Stimulated activated CD4-positive, alpha-beta T cell treated with anti-CD3 and anti-CD28 coated beads, Interleukin-12 subunit alpha, Interleukin-12 subunit beta, amount 100 ng/mL, for 4 hours (primary cell): ENCODE measurements around the gene RCOR1.

Source experiments
- DNase-seq: peaks from one replicate; pipeline ENCODE4 v3.0.0-alpha.2; 2020

The RCOR1 gene

DNA sequence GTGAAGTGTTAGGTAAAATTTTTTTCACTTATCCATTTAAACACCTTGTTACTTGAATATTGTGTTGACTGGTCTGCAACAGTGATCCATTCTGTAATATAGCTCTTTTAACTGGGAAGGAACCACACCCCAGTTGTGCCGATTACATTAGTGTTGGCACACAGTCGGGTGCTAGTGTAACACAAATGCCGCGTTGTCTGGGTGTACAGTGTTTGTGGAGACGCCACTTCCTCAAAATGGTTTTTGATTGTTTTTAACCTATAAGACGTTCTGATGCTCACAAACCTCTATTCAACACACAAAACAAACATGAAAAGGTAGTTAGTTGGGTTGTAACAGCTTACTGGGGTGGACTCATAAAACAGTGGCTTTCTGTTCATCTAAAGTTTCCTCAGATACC is 136.8 kb downstream of the RCOR1 start:
- DNase-seq = no peak

DNA sequence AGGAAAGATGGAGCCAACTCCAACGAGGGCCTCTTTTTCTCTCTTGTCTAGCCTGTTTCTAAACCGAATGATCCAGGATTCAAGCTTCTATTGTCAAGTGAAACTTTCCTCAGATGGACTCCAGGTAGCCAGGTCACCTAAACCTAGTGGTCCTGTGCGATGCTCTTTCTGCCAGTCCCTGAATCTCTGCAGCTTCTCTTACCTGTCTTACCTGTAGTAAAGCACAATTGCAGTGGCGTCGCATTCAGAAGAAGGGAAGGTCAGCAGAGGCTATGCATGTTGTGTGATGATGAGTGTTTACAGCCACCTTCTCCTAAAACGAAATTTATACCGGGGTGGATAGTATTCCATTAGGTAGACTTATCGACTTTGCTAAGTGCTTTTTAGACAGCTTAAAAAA is 137.4 kb downstream of the RCOR1 start:
- no peak for DNase-seq

DNA sequence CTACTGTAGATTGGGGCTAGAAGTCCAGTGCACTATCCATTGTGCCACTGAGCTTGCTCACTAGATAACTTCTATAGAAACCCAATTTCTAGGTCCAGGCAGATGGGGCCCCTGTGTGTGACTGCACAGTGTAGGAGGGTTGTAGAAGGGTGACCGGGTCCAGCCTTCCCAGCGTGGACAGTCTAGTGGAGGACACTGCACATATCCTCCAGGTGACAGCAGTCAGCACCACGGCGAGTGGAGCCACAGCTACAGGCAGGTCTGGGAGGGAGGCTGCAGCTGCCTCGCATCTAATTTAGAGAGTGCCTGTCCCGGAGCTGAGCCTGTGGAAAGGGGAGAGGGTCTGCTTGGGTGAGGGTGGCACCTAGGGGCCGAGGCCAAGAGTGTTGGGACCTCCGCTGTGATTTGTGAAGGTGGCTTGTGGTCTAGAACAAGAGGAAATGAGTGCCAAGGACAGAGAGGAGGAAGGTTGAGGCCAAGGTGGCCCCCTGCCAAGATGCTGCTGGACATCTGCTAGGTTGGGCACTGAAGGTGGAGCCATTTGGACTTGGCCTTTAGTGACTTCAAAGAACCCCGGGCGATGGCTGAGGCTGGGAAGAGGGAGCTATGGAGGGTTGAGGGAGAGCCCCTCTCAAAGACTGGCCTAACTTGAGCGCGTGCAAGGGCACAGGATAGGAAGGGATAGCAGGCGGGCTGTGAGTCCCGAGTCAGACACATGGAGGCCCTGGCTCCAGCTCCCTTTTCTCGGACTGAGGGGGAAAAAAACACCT is 138.8 kb downstream of the RCOR1 start:
- no peak for DNase-seq

DNA sequence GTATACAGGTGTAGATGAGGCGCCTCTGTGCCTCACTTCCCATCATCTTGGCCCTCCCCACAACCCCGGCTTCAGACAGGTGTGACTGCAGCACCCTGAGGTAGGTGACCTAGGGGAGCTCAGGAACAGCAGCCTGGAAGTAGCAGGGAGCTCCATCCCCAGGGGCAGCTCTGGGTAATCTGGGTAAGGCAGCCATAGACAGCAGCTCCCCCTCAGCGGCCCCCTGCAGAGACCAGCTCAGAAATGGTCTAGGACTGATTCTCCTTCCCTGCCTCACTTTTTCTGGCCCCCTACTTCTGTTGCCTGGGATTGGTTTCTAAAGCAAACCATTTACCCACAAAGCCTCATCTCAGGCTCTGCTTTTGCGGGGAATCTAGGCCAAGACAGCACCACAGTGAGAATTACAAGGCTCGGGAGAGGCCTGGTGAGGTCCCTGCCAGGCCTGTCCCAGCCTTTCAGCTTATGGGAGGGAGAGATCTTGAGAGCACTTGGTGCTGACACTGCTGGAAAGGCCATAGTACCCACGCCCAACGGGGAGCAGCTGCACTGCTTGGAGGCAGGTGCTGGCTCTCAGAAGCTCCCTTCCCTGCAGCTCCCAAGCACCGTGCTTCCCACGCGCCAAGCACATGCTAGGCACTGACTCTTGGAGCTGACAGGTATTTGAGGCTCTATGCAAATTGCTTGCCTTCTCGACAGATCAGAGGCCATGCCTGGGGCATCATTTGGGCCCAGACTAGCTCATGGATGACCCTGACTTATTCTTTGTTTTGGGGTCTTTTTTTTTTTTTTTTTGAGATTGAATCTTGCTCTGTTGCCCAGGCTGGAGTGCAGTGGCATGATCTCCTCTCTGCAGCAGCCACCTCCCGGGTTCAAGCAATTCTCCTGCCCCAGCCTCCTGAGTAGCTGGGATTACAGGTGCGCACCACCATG is 139.7 kb downstream of the RCOR1 start:
- no peak for DNase-seq

DNA sequence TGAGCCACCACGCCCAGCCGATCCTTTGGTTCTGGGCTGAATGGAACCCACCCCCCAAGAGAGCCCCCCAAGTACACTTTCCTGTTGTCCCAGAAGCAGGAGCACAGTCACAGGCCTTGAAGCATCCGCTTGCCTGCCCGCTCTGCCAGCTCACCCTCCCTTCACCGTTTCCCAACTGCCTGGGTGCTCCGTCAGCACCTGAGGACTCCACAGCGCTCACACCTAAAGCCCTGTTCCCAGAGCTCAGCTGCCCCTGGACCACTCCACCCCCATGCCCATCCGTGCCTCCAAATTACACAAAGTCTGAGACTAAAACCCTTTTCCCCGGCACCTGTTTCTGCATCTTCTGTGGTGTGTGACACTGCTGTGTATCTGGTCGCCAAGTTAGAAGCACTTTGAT is 140.5 kb downstream of the RCOR1 start:
- no peak for DNase-seq

DNA sequence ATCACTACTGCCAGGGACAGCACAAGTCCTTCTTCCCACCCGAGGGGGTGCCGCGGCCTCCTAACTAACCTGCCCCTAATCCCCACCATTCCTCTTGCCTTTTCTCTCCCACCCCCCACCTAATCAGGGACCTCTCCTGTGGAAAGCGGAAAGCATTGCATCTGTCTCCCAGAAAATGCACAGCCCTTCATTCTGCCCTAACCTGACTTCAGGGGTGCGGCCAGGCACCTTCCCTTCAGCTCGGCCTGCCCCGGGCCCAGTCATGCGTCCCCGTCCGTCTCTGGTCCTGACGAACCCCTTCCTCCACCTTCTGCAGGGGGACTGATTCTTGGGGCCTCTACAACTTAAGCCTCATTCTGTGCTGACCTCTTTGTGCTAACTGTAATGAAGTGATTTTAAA is 140.9 kb downstream of the RCOR1 start:
- no peak for DNase-seq

DNA sequence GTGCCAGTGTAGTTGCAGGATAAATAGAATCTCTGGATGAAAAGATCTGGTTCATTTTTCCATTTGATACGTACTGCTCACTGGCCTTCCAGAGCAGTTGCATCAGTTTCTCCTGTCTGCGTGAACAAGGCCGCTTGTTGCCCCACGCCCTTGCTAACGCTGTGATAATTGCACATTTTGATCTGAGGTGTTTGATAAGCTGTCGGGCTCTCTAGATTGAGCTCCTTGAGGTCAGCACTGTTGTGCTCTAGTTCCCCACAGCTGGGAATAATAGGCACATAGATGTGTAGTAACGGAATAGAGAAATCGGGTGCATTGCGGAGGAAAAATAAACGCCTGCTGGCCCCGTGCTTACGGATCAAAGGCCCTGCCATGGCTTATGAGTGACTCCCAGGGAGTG is 142.0 kb downstream of the RCOR1 start:
- no peak for DNase-seq

DNA sequence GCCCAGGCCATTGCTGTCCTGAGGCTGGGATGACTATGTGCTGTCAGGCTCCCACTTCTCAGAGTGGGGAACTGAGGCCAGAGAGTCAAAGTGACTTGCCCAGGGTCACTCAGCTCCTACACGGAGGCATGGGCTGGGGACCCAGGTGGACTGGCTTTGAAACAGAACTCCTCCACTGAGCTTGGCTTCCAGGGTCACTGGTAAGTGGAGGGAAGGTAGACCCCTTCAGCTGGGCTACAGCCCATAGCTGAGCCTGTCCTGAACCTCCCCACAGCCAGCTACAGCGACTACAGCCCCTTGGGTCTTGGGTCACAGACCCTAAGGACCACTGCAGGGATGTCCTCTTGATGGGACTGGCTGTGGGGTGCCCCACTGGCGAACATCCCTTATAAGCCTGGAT is 144.5 kb downstream of the RCOR1 start:
- no peak for DNase-seq

DNA sequence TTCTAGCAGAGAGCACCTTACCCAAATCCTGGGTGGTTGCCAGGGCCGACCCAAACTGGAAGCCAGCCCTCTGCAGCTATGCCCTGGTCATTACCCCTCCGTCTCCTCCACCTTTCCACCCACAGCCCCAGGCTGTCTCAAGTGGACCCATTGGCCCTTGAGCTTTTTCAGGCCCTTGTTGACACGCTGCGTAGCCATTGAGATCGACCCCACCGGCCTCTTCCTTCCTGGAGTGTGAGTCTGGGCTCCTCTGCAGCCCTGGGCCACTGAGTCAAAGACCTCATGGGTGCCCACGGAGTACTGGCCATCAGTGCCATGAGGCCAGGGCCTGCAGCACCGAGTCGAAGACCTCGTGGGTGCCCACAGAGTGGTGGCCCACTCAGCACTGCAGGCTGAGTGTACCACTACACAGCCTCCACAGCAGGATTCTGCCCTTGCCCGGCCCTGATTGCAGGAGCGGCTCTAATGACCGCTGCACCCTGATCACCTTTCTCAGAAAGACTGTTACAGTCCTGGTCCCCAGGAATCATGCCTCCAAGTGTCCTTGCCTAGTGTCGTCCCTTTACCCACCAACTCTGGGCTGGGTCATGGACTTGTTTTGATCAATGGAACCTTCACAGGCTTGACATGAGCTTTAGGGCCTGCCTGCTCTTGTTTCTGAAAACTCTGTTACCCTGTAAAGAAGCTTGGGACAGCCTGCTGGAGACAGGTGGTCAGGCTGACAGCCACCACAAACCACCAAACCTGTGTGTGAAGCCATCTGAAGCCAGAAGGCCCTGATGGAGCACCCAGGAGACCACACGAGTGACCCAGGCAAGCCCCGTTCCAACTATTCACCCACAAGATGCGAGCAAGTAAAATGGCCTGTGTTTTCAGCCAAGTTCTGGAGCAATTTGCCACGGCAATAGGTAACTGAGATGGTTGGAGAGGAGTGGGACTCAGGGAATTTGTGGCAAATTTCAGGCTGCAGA is 145.2 kb downstream of the RCOR1 start:
- DNase-seq = no peak

DNA sequence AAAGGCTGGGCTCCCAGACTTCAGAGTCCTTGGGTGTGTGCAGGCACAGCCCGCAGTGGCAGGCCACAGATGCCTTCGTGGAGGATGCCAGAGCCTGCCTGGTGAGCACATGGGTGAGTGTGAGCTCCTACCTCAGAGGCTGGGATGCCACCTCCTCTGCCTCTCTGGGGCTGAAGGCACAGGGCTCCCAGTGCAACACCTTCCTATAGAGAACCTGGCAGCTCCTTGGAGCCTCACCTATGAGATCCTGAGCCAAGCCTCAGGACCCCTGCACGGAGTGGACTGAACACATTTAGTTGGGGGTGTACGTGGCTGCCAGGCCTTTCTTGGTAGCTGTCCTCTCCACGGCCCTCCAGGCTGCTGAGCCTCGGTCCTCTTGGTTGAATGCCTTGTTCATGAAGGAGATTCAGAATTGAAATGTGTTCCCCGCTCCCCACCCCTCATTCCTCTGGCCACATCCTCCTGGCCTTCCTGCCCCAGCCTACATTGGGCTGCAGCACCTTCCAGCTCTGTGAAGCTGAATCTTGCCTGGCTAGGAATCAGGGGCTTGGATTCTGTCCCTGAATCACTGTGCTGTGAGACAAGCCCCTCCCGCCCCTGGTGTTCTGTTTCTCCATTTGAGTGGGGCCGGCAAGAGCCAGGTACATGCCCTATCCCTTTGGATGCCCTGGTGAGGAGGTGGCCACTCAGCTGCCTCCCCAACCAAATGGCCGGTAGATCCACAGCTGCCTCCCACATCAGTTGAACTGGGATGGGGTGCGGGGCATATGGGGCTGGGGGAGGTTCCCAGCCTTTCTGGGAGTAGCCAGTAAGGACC is 146.1 kb downstream of the RCOR1 start:
- no peak for DNase-seq

DNA sequence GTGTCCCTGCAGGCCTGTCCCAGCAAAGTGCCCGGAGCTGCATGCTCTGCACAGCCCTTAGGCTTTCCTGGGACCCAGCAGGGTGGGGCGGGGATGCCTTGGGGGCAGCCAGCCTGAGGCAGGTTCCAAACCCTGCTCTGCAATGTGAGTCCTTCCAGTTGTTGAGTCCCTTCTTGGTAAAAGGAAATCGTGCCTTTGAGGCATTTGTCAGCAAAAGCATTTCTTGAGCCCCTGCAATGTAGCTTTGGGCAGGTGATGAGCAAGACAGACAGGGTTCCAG is 146.7 kb downstream of the RCOR1 start:
- no peak for DNase-seq

DNA sequence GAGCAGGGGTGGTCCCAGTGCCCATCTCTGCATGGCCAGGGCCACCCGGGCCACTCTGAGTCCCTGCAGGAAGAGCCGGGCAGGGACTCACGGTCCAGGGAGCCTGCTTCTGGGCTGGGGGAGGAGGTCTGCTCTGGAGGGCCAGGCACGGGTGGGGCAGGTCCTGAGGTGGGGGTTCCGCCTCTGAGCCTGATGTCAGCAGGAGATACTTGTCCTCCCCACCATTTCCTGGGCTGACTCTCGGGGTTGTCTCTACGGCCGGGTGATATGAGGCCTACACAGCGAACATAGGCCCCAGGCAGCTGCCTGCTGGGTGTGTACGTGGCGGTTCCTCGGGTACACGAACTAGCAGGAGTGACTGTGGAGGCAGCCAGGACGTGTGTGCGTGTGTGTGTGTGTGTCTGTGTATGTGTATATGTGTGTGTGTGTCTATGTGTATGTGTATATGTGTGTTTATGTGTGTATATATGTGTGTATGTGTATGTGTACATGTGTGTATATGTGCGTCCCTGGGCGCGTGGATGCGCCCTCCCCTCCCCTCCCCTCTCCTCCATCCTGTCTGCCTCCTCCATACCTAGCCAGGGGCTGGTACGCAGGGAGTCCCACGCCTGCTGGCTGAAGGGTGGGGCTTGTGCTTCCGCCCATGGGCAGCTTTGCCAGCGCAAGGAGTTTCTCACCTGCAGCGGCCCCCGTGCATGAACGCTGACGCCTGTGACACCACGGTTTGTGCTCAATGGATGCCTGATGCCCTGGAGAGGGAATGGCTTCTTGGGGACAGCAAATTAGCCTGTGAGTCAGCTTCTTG is 154.4 kb downstream of the RCOR1 start:
- DNase-seq = no peak

DNA sequence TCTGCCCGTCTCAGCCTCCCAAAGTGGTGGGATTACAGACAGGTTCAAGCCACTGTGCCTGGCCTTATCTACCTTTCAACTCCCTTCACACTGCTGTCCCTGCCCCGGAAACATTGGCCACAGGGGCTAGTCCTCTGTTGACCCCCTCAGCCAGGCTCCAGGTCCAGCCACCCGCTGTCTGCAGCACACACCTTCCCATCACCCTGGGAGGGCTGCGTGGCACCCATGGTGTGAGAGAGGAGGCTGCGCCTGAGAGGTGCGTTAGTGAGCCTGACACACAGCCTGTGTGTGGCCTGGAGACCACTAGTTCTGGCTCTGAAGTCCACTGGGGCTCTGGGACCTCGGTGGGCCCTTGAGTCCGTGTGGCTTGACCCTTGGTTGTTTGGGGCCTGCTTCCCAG is 156.4 kb downstream of the RCOR1 start:
- no peak for DNase-seq

DNA sequence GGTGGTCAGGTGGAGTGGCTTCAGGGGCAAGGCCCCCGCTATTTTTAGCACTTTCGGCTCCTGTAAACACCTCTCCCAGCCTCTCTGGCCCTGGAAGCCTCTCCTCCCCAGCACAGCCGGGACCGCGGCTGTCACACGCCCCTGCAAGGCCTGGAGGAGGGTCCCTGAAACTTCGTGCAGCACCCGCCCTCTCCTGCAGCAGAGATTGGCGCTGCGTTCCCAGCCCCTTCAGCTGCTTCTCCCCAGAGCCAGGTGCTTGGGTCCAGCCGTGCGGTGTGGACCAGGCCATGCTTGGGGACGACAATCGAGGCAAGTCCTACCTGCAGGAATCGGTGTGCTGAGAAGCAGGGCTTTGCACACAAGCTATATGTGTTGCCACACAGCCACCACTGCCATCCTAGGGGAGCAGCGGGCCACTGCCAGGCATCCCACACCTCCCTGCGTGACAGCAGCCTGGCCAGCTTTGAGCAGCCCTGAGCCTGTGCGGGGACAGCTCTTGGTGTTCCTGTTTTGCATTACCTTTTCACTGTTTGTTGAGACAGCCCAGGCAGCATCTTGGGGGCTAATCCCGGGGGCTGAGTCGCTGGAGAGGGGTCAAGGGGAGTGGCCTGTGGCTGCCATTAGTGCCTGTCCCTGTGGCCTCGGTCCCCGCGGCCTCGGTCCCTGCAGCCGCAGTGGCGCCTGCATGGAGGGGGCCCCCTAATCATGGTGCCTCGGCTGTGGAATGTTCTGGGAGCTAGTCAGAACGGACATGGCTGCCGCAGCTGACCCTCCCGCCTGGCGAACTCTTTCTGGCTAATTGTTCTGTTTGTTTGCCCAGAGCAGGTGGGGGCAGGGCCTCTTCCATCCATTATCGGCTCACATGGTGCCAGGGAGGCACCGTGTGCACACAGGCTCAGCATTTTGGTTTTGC is 157.2 kb downstream of the RCOR1 start:
- DNase-seq = no peak

DNA sequence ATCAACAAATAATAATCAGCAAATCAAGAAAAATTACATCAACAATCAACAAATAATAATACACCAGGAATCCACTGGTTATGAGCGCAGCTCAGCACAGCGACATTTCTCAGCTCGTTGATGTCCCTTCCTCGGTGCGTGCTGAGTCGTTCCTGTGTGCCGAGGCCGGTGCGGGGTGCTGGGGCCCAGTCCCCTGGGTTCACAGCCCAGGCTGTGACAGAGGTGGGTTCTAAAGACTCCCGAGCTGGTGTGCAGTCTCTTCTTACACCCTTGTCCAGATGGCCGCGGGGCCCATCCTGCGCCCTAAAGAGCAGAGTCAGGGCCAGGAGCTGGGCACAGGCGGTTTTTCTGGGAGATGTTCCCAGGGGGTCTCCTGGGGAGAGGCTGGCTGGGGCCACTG is 157.9 kb downstream of the RCOR1 start:
- no peak for DNase-seq

DNA sequence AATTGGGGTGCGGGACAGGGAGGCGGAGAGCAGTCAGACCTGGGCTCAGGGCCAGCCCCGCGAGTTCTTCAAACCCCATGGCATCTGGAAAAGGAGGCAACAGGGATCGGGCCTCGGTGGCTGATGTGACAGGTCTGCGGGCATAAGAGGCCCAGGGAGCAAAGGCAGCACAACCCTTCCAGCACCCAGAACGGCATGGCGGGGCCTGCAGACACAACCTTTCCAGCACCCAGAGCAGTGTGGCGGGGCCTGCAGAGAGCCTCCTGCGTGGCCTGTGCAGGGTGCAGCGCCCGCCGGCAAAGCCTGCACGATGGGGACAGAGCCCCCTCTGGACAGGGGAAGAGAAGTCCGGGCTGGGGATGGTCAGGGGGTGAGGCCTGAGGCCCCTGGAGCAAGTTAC is 158.6 kb downstream of the RCOR1 start:
- DNase-seq = no peak

DNA sequence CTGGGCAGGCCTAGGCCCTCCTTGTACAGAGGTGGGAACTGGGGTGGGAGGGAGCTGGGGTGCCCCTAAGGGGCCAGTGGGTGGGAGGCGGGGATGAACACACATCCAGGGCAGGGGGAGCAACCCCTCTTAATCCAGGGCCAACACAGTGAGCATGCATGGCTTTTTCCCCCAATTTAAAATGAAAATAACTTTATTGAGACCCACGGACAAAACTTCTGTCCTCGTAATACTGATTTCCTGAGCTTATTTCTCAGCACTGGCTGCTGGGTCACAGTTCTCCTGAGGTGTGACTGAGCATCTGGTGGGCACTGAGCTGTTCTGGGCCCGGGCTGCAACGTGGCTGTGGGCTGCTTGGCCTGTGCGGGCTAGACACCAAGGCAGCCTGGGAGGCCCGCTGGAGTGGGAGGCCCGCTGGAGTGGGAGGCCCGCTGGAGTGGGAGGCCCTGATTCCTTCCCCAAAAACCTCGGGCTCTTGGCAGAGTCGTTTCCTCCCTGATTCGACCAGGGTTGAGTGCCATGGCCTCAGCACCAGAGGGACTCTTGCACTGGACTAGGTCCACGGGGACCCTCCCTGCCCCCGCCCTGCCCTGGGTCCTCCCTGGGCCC is 159.9 kb downstream of the RCOR1 start:
- no peak for DNase-seq

DNA sequence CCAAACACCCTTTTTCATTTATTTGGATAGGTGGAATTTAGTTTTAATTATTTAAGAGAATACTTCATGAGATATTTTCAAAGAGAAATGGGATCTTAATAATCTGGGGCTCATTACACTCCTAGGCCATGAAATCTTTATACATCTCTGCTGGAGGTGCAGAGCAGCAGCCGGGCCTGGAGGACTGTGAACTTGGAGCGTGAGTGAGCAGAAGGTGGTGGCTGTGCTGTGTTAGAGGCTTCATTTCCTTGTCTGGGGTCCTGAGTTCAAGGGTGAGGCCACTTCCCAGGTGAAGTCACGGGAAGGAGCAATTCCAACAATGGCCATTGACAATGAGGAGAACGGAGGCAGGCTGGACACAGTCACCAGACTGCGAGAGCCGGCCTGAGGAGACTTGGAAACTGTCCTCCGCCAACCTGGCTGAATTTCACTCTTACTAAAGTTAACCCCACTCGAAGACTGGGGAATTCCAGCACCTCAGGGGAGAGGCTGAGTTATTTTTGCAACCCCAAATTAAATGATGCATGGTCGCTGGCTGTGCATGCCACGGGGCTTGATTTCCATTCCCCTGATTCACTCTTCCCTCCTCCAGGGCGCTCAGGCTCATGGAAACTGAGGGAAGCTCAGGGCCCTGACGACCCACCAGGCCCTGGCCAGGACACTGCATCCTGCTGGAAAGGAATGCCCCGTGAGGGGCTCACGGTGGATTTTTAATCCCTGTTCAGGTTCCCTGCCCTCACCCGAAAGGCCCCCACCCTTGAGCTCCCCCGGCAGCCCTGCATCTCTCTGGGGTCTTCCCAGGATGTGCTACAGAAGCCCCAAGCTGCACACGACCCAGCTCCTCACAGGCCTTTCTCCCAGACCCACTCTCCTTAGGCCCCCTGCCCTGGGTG is 162.2 kb downstream of the RCOR1 start:
- DNase-seq = no peak

DNA sequence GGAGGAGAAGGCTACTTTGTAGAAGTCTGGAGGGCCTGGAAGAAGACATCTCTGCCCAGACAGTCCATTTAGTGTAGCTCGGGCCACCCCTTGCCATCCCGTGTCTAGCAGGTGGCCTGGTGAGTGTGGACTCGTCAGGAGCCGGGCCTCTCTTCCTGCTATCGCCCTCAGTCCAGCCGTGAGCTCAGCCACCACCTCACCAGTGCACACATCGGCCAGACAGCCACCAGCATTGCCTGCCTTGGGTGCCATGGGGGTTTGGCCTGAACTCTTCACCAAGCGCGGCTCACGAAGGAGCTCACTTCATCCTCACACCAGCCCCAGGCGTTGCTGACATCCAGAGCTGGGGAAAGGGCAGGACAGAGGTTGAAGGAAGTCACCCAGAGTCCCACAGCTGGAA is 165.2 kb downstream of the RCOR1 start:
- no peak for DNase-seq
